Mucosa of stomach (tissue), 1 donor: ENCODE results near the gene RTN4RL2.

Source experiments
- H3K27me3 ChIP-seq: one replicate; pipeline ENCODE4 v1.7.0; 2013; ENCODE audit warnings: mild to moderate bottlenecking, low read length; ENCODE audit not compliant: control insufficient read depth, insufficient read depth
- H3K36me3 ChIP-seq: one replicate; pipeline ENCODE4 v1.7.0; 2013; ENCODE audit warnings: low read length; ENCODE audit not compliant: control insufficient read depth, insufficient read depth
- H3K4me1 ChIP-seq: one replicate; pipeline ENCODE4 v1.7.0; 2013; ENCODE audit warnings: mild to moderate bottlenecking, low read length; ENCODE audit not compliant: control insufficient read depth, insufficient read depth
- H3K4me3 ChIP-seq: one replicate; pipeline ENCODE4 v1.7.0; 2013; ENCODE audit warnings: low read length
- H3K9ac ChIP-seq: one replicate; pipeline ENCODE4 v1.7.0; 2013; ENCODE audit warnings: mild to moderate bottlenecking, low read length, moderate library complexity
- H3K9me3 ChIP-seq: one replicate; pipeline ENCODE4 v1.7.0; 2013; ENCODE audit warnings: mild to moderate bottlenecking, low read length, moderate library complexity; ENCODE audit not compliant: control insufficient read depth
- donor health status: Pancreatic carcinoma.

Gene RTN4RL2

DNA sequence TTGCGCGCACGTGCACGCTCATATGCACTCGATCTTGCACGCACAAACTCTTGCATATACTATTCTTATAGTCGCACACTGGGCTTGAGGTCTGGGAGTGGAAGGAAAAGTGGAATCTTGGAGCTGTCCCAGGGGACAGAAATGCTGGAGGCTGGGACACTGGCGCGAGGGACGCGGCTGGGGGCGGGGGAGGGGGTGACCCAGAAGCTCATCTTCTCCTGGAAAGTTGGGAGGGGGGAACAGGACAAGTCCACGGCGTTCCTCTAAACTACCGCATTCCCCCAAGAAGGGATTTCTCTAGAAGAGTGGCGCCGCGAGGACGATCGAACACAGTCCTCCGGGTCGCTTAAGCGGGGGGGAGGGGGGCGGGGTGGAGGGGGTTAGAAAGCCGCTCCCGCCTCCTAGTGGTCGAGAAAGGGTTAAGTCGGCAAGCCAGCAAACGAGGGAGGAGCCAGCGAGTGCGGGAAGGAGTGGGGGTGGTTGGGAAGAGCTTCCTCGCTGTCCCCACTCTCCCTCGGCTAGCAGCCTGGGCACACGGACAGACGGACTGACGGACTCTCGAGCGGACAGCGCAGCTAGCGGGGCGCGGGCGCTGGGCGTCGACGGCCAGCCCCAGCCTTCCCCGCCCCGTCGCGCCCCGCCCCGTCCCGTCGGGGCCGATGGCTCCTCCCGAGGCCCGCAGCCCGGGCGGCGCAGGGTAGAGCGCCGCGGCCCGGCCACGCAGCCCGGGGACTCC lies at the start of gene RTN4RL2:
Gene RTN4RL2, plus strand, starts transcription at position 507 of the 736 bp plus-strand sequence. CDS start 338 bp downstream, outside the sequence.
- Histone ChIP-seq H3K36me3 (no peaks in the 10 kb centered on the region), H3K9ac (no peak within 1 kb of the TSS), H3K4me1 (peaks cover 26% of the 10 kb centered on the region), H3K9me3 (no peaks in the 10 kb centered on the region), H3K27me3 (peaks cover 51% of the 10 kb centered on the region), H3K4me3 (no peak within 1 kb of the TSS)

- no peaks in the 10 kb centered on the region for H3K9me3 ChIP-seq
- no peak overlapping the region for H3K9ac ChIP-seq
- H3K27me3 ChIP-seq = no peaks in the 10 kb centered on the region
- no peak overlapping the region for H3K4me3 ChIP-seq
- no peaks in the 10 kb centered on the region for H3K4me1 ChIP-seq
- H3K36me3 ChIP-seq = peaks cover 6% of the 10 kb centered on the region
Observed at GRCh38 chr11:57413681-57414080, 46.6 kb upstream of the RTN4RL2 start.

- no peaks in the 10 kb centered on the region for H3K4me1 ChIP-seq
- H3K27me3 ChIP-seq = no peaks in the 10 kb centered on the region
- no peak overlapping the region for H3K4me3 ChIP-seq
- no peak overlapping the region for H3K9ac ChIP-seq
- H3K9me3 ChIP-seq = no peaks in the 10 kb centered on the region
- peaks cover 6% of the 10 kb centered on the region for H3K36me3 ChIP-seq
Observed at GRCh38 chr11:57414612-57415212, 45.6 kb upstream of the RTN4RL2 start.

DNA sequence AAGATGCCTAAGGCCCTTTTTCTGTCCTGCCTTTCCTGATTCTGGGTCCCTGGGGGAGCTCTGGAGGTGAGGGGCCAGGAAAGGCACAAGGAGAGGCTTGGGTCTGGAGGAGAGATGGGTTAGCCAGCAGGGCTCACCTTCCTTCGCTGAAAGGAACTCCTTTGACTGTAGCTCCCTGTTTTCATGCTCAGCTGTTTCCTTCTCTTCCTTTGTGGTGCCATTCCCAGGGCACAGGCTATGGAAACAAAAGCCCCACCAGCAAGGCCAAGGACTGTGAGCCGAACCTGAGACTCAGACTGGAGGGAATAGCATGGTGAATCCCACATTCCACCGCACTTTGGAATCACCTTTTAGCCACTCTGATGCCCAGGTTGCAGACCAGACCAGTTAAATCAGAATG lies 43.9 kb upstream of the RTN4RL2 start:
- no peak overlapping the region for H3K4me3 ChIP-seq
- H3K27me3 ChIP-seq = no peaks in the 10 kb centered on the region
- H3K36me3 ChIP-seq = peaks cover 6% of the 10 kb centered on the region
- no peak overlapping the region for H3K9ac ChIP-seq
- H3K4me1 ChIP-seq = no peaks in the 10 kb centered on the region
- H3K9me3 ChIP-seq = no peaks in the 10 kb centered on the region

GRCh38 chr11:57417056-57417455 lies 43.3 kb upstream of the RTN4RL2 start:
- Histone ChIP-seq H3K9ac (no peak overlapping the region), H3K9me3 (no peaks in the 10 kb centered on the region), H3K4me3 (no peak overlapping the region), H3K4me1 (no peaks in the 10 kb centered on the region), H3K27me3 (no peaks in the 10 kb centered on the region), H3K36me3 (peaks cover 6% of the 10 kb centered on the region)

- no peak overlapping the region for H3K4me3 ChIP-seq
- H3K4me1 ChIP-seq = no peaks in the 10 kb centered on the region
- no peak overlapping the region for H3K9ac ChIP-seq
- H3K9me3 ChIP-seq = no peaks in the 10 kb centered on the region
- no peaks in the 10 kb centered on the region for H3K27me3 ChIP-seq
- peaks cover 6% of the 10 kb centered on the region for H3K36me3 ChIP-seq
Observed at GRCh38 chr11:57418131-57418530, 42.2 kb upstream of the RTN4RL2 start.

GRCh38 chr11:57419146-57419545 lies 41.2 kb upstream of the RTN4RL2 start:
- H3K9me3 ChIP-seq = no peaks in the 10 kb centered on the region
- no peak overlapping the region for H3K4me3 ChIP-seq
- H3K9ac ChIP-seq = no peak overlapping the region
- peaks cover 6% of the 10 kb centered on the region for H3K36me3 ChIP-seq
- H3K27me3 ChIP-seq = no peaks in the 10 kb centered on the region
- no peaks in the 10 kb centered on the region for H3K4me1 ChIP-seq

- no peaks in the 10 kb centered on the region for H3K27me3 ChIP-seq
- peaks cover 6% of the 10 kb centered on the region for H3K36me3 ChIP-seq
- H3K9me3 ChIP-seq = no peaks in the 10 kb centered on the region
- H3K9ac ChIP-seq = no peak overlapping the region
- peaks cover 9% of the 10 kb centered on the region for H3K4me1 ChIP-seq
- no peak overlapping the region for H3K4me3 ChIP-seq
Observed at GRCh38 chr11:57421066-57421465, 39.3 kb upstream of the RTN4RL2 start.

DNA sequence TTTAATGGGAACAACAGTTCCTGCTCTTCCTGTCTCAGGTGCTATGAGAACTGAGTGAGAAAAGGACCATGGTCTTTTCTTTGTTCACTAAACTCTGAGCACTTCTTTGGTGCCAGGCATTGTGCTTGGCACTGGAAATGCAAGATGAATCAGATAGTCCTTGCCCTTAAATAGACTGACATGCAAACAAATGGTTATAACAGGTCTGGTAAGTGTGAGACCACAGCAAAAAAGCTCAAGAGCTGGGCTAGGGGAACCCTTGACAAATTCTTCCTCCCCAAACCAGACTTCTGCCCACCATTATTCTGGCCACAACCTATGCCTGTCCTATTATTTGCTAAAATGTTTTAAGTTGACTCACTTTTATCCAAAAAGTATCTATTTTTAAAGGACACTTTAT lies 38.5 kb upstream of the RTN4RL2 start:
- Histone ChIP-seq H3K27me3 (no peaks in the 10 kb centered on the region), H3K9me3 (no peaks in the 10 kb centered on the region), H3K4me3 (no peak overlapping the region), H3K4me1 (peaks cover 16% of the 10 kb centered on the region), H3K36me3 (peaks cover 6% of the 10 kb centered on the region), H3K9ac (no peak overlapping the region)

DNA sequence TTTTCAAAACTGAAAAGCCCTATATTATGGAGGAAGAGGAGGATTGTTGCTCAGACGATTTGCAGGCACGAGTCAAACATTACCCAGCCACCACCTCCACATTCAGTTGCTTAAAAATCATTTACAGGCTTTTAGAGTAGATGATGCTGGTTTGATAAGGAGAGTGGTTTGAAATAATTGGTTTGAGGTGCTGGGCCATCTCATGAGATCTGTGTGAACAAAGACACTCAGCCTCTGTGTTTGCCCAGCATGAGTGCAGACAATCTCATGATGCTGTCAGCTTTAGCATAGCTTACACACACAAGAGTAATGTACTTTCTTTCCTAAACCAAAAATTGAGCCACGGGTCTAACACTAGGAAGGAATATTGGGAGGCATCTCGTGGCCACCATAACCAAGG lies 37.7 kb upstream of the RTN4RL2 start:
- H3K9me3 ChIP-seq = no peaks in the 10 kb centered on the region
- H3K27me3 ChIP-seq = no peaks in the 10 kb centered on the region
- H3K4me3 ChIP-seq = no peak overlapping the region
- peaks cover 2% of the 10 kb centered on the region for H3K36me3 ChIP-seq
- peaks cover 25% of the 10 kb centered on the region for H3K4me1 ChIP-seq
- H3K9ac ChIP-seq = no peak overlapping the region

GRCh38 chr11:57424137-57424791 lies 36.1 kb upstream of the RTN4RL2 start:
- H3K4me1 ChIP-seq = peaks cover 29% of the 10 kb centered on the region
- H3K9me3 ChIP-seq = no peaks in the 10 kb centered on the region
- H3K36me3 ChIP-seq = no peaks in the 10 kb centered on the region
- no peaks in the 10 kb centered on the region for H3K27me3 ChIP-seq
- H3K9ac ChIP-seq = no peak overlapping the region
- no peak overlapping the region for H3K4me3 ChIP-seq

GRCh38 chr11:57424792-57425564 lies 35.4 kb upstream of the RTN4RL2 start:
- H3K9me3 ChIP-seq = no peaks in the 10 kb centered on the region
- H3K4me1 ChIP-seq = peaks cover 34% of the 10 kb centered on the region
- H3K4me3 ChIP-seq = no peak overlapping the region
- no peaks in the 10 kb centered on the region for H3K36me3 ChIP-seq
- no peaks in the 10 kb centered on the region for H3K27me3 ChIP-seq
- no peak overlapping the region for H3K9ac ChIP-seq
